Karpas-422 (cell line): ENCODE results near the gene RSU1. TPM values are rescaled to one million over a fixed set of nuclear protein-coding genes. Genes with fewer than 3 reads are reported as not detected.

Experiments used
- small RNA-seq: library from RNA; depleted of rRNA; stranded (forward); fragments of <200 nt; gene quantifications from one replicate; pipeline ENCODE3, GENCODE V24; 2014
- total RNA-seq: library from RNA; depleted of rRNA; stranded (reverse); fragments of >200 nt; shearing (Covaris generic); gene quantifications from 2 replicates; pipeline ENCODE4 v1.2.3, GENCODE V29; 2014; ENCODE audit warnings: low replicate concordance

Gene RSU1
- total RNA-seq, 1 experiment from 2014 or later = 83.9 TPM

Small RNA genes lying within 50 kb of the gene (small RNA-seq; reads per million reads assigned to genes)
- gene RF02271 = not detected
